Brain microvascular endothelial cell (primary cell): Measurements from ENCODE around the gene ENTPD1.

Experiments used
- DNase-seq: peaks from one replicate; pipeline ENCODE4 v3.0.0-alpha.2; 2020
- H3K27ac ChIP-seq: fragments of 250-450 bp; sonication (Bioruptor Pico); 2 replicates; pipeline ENCODE4 v1.5.1; 2020; ENCODE audit warnings: mild to moderate bottlenecking, moderate library complexity
- H3K27me3 ChIP-seq: fragments of 250-450 bp; sonication (Bioruptor Pico); replicated peaks from 2 replicates; pipeline ENCODE4 v1.5.1; 2020; ENCODE audit warnings: mild to moderate bottlenecking
- H3K36me3 ChIP-seq: fragments of 250-450 bp; sonication (Bioruptor Pico); replicated peaks from 2 replicates; pipeline ENCODE4 v1.5.1; 2020; ENCODE audit warnings: mild to moderate bottlenecking
- H3K4me3 ChIP-seq: 2 replicates; pipeline ENCODE4 v1.5.1; 2011; ENCODE audit warnings: low read depth, mild to moderate bottlenecking, control low read depth, low read length, moderate library complexity
- CTCF ChIP-seq: IDR thresholded peaks from 2 replicates; pipeline ENCODE4 v1.5.1; 2011; ENCODE audit warnings: low read depth, mild to moderate bottlenecking, moderate library complexity, low read length, control low read depth, inconsistent platforms; ENCODE audit errors: missing control alignments
- in situ Hi-C: cut with HindIII; loops from 2 replicates; pipeline ENCODE4 v1.10.0; 2017; ENCODE audit warnings: low sequenced_read_pairs, low pct_ligation_motif_present

ENTPD1 gene

DNA sequence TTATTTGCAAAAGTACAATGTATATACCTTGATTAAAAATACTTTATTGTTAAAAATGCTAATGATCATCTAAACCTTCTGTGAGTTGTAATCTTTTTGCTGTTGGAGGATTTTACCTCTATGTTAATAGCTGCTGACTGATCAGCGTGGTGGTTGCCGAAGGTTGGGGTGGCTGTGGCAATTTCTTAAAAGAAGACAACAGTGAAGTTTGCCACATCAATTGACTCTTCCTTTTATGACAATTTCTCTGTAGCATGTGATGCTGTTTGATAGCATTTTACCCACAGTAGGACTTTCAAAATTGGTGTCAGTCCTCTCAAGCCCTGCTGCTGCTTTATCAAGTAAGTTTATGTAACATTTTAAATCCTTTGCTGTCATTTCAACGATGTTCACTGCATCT is 16.9 kb upstream of the ENTPD1 start:
- no peak overlapping the region for H3K27ac ChIP-seq
- in situ Hi-C loops = no loop called here
- no peak for TF ChIP-seq CTCF
- H3K27me3 ChIP-seq = no peaks in the 10 kb centered on the region
- H3K4me3 ChIP-seq = no peak overlapping the region
- H3K36me3 ChIP-seq = no peaks in the 10 kb centered on the region
- no peak for DNase-seq

DNA sequence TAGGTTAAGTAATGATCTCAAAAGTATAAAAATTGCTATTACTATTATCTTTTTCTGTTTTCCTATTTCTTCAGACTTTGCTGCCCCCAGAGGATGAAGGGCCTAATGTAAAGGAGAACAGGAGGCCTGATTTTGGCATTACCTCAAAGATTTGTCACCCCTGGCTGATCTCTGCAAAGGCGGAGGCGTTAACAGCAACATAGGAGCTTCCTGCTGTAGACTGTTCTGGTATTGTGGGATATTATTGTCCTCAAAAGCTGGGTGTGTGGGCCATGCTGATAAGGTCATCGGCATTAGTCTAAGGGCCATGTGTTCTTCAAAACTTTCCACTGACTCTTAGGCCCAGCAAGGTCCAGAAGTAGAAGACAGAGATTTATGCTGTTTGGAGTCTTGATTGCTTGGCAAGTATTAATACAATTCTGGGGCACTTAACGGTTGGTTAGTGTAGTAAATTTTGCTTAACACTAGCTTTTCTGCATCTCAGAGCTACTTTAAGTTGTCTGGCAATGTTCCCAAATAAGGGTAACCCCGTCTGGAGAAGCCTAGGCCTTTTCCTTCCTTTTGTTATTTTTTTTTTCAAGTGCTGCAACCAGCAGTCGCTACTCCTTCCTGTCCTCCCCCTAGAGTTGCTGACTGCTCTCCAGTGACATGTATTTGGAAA is 14.0 kb upstream of the ENTPD1 start:
- H3K4me3 ChIP-seq = no peak overlapping the region
- DNase-seq = peak; percentile 85
- peak overlapping the region; percentile 71 for H3K27ac ChIP-seq
- in situ Hi-C loops = no loop called here
- H3K36me3 ChIP-seq = no peaks in the 10 kb centered on the region
- TF ChIP-seq CTCF = peak; percentile 43
- no peaks in the 10 kb centered on the region for H3K27me3 ChIP-seq

GRCh38 chr10:95742485-95742884 is 13.5 kb upstream of the ENTPD1 start:
- Histone ChIP-seq H3K4me3 (no peak overlapping the region), H3K27ac (peak overlapping the region; percentile 71), H3K36me3 (no peaks in the 10 kb centered on the region), H3K27me3 (no peaks in the 10 kb centered on the region)
- in situ Hi-C loops = no loop called here
- TF ChIP-seq CTCF = no peak
- DNase-seq = peak; percentile 73

DNA sequence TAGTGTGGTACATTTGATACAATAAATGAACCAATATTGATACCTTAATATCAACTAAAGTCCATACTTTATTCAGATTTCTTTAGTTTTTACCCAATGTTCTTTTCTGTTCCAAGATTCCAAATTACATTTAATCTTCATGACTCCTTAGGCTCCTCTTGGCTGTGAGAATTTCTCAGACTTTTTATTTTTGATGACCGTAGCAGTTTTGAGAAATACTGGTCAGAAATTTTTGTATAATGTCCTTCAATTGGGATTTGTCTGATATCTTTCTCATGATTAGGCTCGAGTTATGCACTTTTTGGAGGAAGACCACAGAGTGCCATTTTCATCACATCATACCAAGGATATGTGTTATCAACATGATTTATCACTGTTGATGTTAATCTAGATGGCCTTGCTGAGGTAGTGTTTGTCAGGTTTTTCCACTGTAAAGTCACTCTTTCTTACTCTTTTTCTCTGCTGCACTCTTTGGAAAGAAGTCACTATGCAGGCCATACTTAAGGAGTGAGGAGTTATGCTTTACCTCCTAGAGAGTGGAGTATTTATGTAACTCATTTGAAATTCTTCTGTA is 12.9 kb upstream of the ENTPD1 start:
- DNase-seq = no peak
- in situ Hi-C loops = no loop called here
- TF ChIP-seq CTCF = no peak
- peak overlapping the region; percentile 71 for H3K27ac ChIP-seq
- H3K4me3 ChIP-seq = no peak overlapping the region
- H3K36me3 ChIP-seq = no peaks in the 10 kb centered on the region
- H3K27me3 ChIP-seq = no peaks in the 10 kb centered on the region

DNA sequence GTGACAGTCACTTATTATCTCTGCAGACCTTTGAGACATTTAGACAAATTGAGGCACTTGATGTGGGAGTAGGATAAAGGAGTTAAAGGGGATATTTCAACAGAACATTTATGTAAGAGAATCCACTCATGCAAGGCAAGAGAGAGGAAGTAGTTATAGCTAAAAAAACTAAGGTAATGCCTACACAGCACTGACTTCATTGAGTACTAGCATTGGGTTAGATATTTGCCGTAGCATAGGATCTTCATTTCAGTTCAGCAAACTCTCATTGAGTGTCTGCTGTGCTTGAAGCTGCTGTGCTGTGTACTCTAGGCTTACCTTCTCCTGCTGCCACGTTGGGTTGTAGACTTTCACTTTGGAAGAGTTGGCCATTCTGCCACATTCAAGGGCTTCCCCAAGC is 10.5 kb upstream of the ENTPD1 start:
- Histone ChIP-seq H3K36me3 (no peaks in the 10 kb centered on the region), H3K4me3 (no peak overlapping the region), H3K27me3 (no peaks in the 10 kb centered on the region), H3K27ac (no peak overlapping the region)
- TF ChIP-seq CTCF = no peak
- no peak for DNase-seq
- in situ Hi-C loops = no loop called here

- H3K27me3 ChIP-seq = no peaks in the 10 kb centered on the region
- in situ Hi-C loops = no loop called here
- H3K4me3 ChIP-seq = no peak overlapping the region
- H3K36me3 ChIP-seq = no peaks in the 10 kb centered on the region
- DNase-seq = no peak
- no peak for TF ChIP-seq CTCF
- H3K27ac ChIP-seq = no peak overlapping the region
Measured at GRCh38 chr10:95748349-95748748, 7.6 kb upstream of the ENTPD1 start.
